Stimulated activated naive CD4-positive, alpha-beta T cell treated with Interleukin-2 at 50 U/mL for 16 hours (primary cell): ENCODE measurements around the gene TCP11X1.
"Not testable (repeated sequence)": the region's sequence is repeated elsewhere in the genome, so short reads cannot be mapped to it uniquely, and the experiment has no call there.

Experiments used
- DNase-seq: peaks from one replicate; lab custom pipeline; 2025; lab: John Stamatoyannopoulos, UW

Gene TCP11X1

DNA sequence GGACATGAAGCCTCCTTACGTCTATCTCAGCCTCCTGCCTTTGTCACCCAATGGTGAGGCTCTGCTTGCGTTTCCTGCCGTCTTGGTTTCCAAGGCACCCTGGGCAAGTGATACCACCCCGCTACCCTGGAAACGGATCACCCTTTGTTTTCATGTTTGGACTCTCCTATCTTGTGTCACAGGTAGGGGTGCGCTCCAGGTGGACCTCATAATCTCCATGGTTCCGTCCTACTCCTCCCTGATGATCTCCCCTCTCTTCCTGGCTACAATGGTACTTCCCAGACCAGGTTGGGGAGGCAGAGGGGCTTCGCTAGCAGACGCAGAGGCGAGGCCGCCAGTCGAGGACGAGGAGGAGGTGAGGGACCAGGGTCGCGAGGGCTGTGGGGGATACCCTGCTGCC, at the start of gene TCP11X1:
Gene TCP11X1 (plus strand): TSS at position 316 of the 400 bp plus-strand sequence.
- not testable (repeated sequence) for DNase-seq

- DNase-seq, result no peak
Measured at GRCh38 chrX:102185967-102186720, 29.0 kb upstream of the TCP11X1 start.

GRCh38 chrX:102207940-102208339, 7.2 kb upstream of the TCP11X1 start:
- DNase-seq, result not testable (repeated sequence)

GRCh38 chrX:102216497-102216896, 1.4 kb downstream of the TCP11X1 start:
- not testable (repeated sequence) for DNase-seq

GRCh38 chrX:102235678-102236077, 20.6 kb downstream of the TCP11X1 start:
- DNase-seq, result not testable (repeated sequence)

- not testable (repeated sequence) for DNase-seq
Measured at GRCh38 chrX:102240265-102240664, 25.2 kb downstream of the TCP11X1 start.

DNA sequence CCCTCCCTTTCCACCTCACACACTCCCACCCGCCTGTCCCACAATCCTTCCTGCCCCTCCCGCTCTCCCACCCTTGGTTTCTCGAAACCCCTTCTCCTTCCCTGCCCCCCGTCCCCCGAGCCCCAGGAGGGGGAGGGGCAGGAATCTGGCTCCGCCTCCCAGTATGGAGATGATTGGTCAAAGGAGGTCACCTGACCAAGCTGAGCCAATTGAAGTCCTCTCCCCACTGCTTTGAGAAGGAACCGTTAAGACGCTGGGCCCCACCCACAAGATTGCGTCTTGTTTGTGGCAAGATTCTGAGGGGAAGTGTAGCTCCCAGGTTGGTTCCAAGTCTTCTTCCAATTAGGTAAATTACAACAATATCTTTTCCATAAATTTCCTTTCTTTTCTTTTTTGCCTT, 31.8 kb downstream of the TCP11X1 start, which contains the start of gene NXF2:
Gene NXF2 (plus strand): TSS at position 275 of the 400 bp plus-strand sequence. CDS start 59,912 bp downstream, outside the sequence.
- DNase-seq, result not testable (repeated sequence)

DNA sequence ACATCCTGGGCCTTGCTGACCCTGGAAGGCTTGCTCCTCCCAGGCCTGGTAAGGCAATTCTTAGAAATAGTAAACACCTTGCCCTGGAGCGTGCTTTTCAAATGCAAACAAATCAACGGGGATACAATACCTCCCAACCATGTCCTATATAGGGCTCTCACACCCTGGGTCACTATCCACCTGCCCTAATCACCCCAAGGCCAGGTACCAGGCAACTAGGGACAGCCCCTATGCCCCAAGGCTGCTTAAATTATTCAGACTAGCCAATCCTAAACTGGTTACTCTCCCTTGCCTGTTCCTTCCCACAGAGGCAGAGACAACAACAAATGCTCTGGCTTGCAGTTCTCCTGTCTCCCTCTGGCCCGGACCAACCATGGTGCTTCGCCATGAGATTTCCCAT, 57.1 kb downstream of the TCP11X1 start:
- not testable (repeated sequence) for DNase-seq
